HepG2 (cell line): ENCODE data around the gene CDK14. TPM values are rescaled to one million over a fixed set of nuclear protein-coding genes. Genes with fewer than 3 reads are reported as not detected.

Experiments
- ATAC-seq: fragments of 200-7000 bp; cut with Tn5 transposase; 3 replicates; pipeline ENCODE4 v1.9.1; 2020; ENCODE audit warnings: mild to moderate bottlenecking, moderate library complexity
- BruUV-seq: library from RNA; stranded (reverse); fragments of 400-500 nt; replicated peaks from 2 replicates; lab custom pipeline; 2021; lab: Mats Ljungman, UMichigan
- CTCF ChIA-PET: fragments of 300-600 bp; formaldehyde crosslinking; extraction: SDS; loops from one replicate; lab custom pipeline; 2021; ENCODE audit warnings: low total read pairs, inconsistent platforms, low intra/inter-chr PET ratio; lab: Yijun Ruan, JAX
- POLR2A ChIA-PET: fragments of 350-600 bp; sonication (Branson Sonifier 250); formaldehyde crosslinking; loops from one replicate; lab custom pipeline; 2020; ENCODE audit warnings: antibody characterized with exemption, inconsistent platforms; lab: Yijun Ruan, JAX
- DNase-seq: peaks from one replicate; pipeline ENCODE4 v3.0.0-alpha.2; 2015; ENCODE audit warnings: low spot score
- FAIRE-seq: peaks from 3 replicates; lab custom pipeline; 2011; peaks lifted over from hg19 to GRCh38; lab: Jason Lieb, UNC
- H2AFZ ChIP-seq: one replicate; pipeline ENCODE4 v1.6.1; 2011; ENCODE audit warnings: low read length, inconsistent platforms
- H3K27ac ChIP-seq: fragments of 300-600 bp; 3 replicates; pipeline ENCODE4 v1.8.0; 2011; ENCODE audit warnings: mixed run types, mild to moderate bottlenecking, mixed read lengths, low read length, inconsistent platforms; ENCODE audit not compliant: insufficient read depth; ENCODE audit errors: extremely low read length
- H3K27me3 ChIP-seq, 2 experiments: fragments of 200-600 bp in 1 of 2; 2 replicates in 1 of 2; 3 replicates in 1 of 2; pipeline versions ENCODE4 v1.6.0 to v1.8.0; 2011; ENCODE audit warnings: low read length in 2 of 2, mild to moderate bottlenecking in 2 of 2, moderate library complexity in 2 of 2, inconsistent platforms in 1 of 2; ENCODE audit not compliant: insufficient read depth in 2 of 2, control insufficient read depth in 1 of 2
- H3K36me3 ChIP-seq, 2 experiments: fragments of 200-600 bp in 1 of 2; replicated peaks in 1 of 2; 2 replicates in 1 of 2; 3 replicates in 1 of 2; pipeline versions ENCODE4 v1.5.1 to v1.8.0; 2011; ENCODE audit warnings: low read length in 2 of 2, inconsistent platforms in 1 of 2; ENCODE audit not compliant: insufficient read depth in 2 of 2, control insufficient read depth in 1 of 2
- H3K4me1 ChIP-seq: 2 replicates; pipeline ENCODE4 v1.5.1; 2012; ENCODE audit warnings: low read length, inconsistent platforms; ENCODE audit not compliant: insufficient read depth
- H3K4me2 ChIP-seq: 2 replicates; pipeline ENCODE4 v1.6.0; 2011; ENCODE audit warnings: low read depth, low read length, inconsistent platforms
- H3K4me3 ChIP-seq, 3 experiments: fragments of 200-600 bp in 1 of 3; sonication (generic), shearing (Covaris generic) in 1 of 3; replicated peaks in 1 of 3; 2 replicates each; pipeline ENCODE4 v1.5.1; 2011 to 2016; ENCODE audit warnings: low read length in 3 of 3, inconsistent platforms in 2 of 3, low read depth in 2 of 3, mild to moderate bottlenecking in 2 of 3, control low read depth in 1 of 3, mixed read lengths in 1 of 3; ENCODE audit not compliant: insufficient read depth in 1 of 3
- H3K79me2 ChIP-seq: one replicate; pipeline ENCODE4 v1.6.1; 2011; ENCODE audit warnings: low read length, inconsistent platforms; ENCODE audit not compliant: insufficient read depth
- H3K9ac ChIP-seq: 2 replicates; pipeline ENCODE4 v1.6.0; 2011; ENCODE audit warnings: mild to moderate bottlenecking, low read depth, low read length, inconsistent platforms; ENCODE audit not compliant: insufficient read depth
- H3K9me3 ChIP-seq: 2 replicates; pipeline ENCODE4 v1.5.1; 2012; ENCODE audit warnings: mild to moderate bottlenecking, low read length
- H4K20me1 ChIP-seq: 2 replicates; pipeline ENCODE4 v1.6.0; 2011; ENCODE audit warnings: inconsistent platforms, mild to moderate bottlenecking, low read length, moderate library complexity; ENCODE audit not compliant: insufficient read depth
- ADNP ChIP-seq: sonication (generic); formaldehyde crosslinking; IDR thresholded peaks from 2 replicates; pipeline ENCODE4 v1.4.0; 2020; ENCODE audit warnings: missing genetic modification reagents
- CENPT ChIP-seq: sonication (generic); formaldehyde crosslinking; IDR thresholded peaks from 2 replicates; pipeline ENCODE4 v1.8.0; 2022; ENCODE audit warnings: low read depth, mild to moderate bottlenecking, moderate library complexity, missing genetic modification reagents
- CHD4 ChIP-seq: fragments of 200-600 bp; sonication (generic); IDR thresholded peaks from 2 replicates; pipeline ENCODE4 v1.7.0; 2017; ENCODE audit warnings: mild to moderate bottlenecking, low read length, borderline replicate concordance
- GFI1 ChIP-seq: sonication (generic); formaldehyde crosslinking; IDR thresholded peaks from 2 replicates; pipeline ENCODE4 v1.5.0; 2020; ENCODE audit warnings: missing genetic modification reagents, mild to moderate bottlenecking, borderline replicate concordance
- HOXD1 ChIP-seq: sonication (generic); formaldehyde crosslinking; IDR thresholded peaks from 2 replicates; pipeline ENCODE4 v1.5.0; 2020; ENCODE audit warnings: missing genetic modification reagents
- KLF13 ChIP-seq: sonication (generic); formaldehyde crosslinking; IDR thresholded peaks from 2 replicates; pipeline ENCODE4 v1.4.0; 2020; ENCODE audit warnings: mild to moderate bottlenecking, missing genetic modification reagents
- MAFK ChIP-seq, 2 experiments: IDR thresholded peaks in 1 of 2; conservative IDR thresholded peaks in 1 of 2; 2 replicates each; pipeline ENCODE4 v1.6.1; 2011; ENCODE audit warnings: improper control_type of control experiment in 2 of 2, low read length in 2 of 2
- SP4 ChIP-seq: sonication (generic); formaldehyde crosslinking; IDR thresholded peaks from 2 replicates; pipeline ENCODE4 v1.8.1; 2023; ENCODE audit warnings: mild to moderate bottlenecking, missing genetic modification reagents
- YY1 ChIP-seq: IDR thresholded peaks from 2 replicates; pipeline ENCODE4 v1.6.1; 2011; ENCODE audit warnings: low read length, low read depth, moderate library complexity, mild to moderate bottlenecking; ENCODE audit not compliant: insufficient read depth, insufficient replicate concordance
- ZNF160 ChIP-seq: sonication (generic); formaldehyde crosslinking; IDR thresholded peaks from 2 replicates; pipeline ENCODE4 v1.8.0; 2022; ENCODE audit warnings: mild to moderate bottlenecking, inconsistent platforms, missing genetic modification reagents
- ZNF329 ChIP-seq: sonication (generic); formaldehyde crosslinking; IDR thresholded peaks from 2 replicates; pipeline ENCODE4 v1.9.0; 2021; ENCODE audit warnings: low read depth, mild to moderate bottlenecking, missing genetic modification reagents
- ZNF432 ChIP-seq: sonication (generic); formaldehyde crosslinking; IDR thresholded peaks from 2 replicates; pipeline ENCODE4 v1.5.0; 2020; ENCODE audit warnings: missing genetic modification reagents, mild to moderate bottlenecking, borderline replicate concordance
- ZNF83 ChIP-seq: sonication (generic); formaldehyde crosslinking; IDR thresholded peaks from 2 replicates; pipeline ENCODE4 v1.4.0; 2020; ENCODE audit warnings: missing genetic modification reagents, mild to moderate bottlenecking, borderline replicate concordance
- WGBS: methylation state at CpG from one replicate; pipeline ENCODE4 v1.1.6; 2017; ENCODE audit warnings: low lambda C conversion rate; 5-methylcytosine and 5-hydroxymethylcytosine counted together
- in situ Hi-C: cut with HindIII; loops from 2 replicates; pipeline ENCODE4 v1.10.0; 2017; ENCODE audit warnings: low pct_unique_long_range_greater_than_20kb; ENCODE audit not compliant: extremely low pct_ligation_motif_present
- intact Hi-C: fragments of 100-400 bp; cut with micrococcal nuclease; formaldehyde crosslinking; loops from one replicate; pipeline ENCODE4 v1.10.0; 2022; ENCODE audit not compliant: unreplicated experiment
- polyA plus RNA-seq, 8 experiments: library from polyadenylated mRNA; depleted of rRNA in 3 of 8; stranded (reverse) in 7 of 8; unstranded in 1 of 8; fragments of >200 nt; fragmentation: Illumina TruSeq in 4 of 8; extraction: Trizol in 4 of 8; gene quantifications; 2 replicates each; pipeline versions ENCODE4 v1.2.1 to v1.2.3, GENCODE V29; 2011 to 2016; ENCODE audit warnings: low read depth in 4 of 8, missing spikeins in 1 of 8, mixed read lengths in 1 of 8; ENCODE audit not compliant: insufficient read depth in 1 of 8
- total RNA-seq, 5 experiments: library from RNA; depleted of rRNA; stranded (reverse); fragments of >200 nt; fragmentation: Illumina TruSeq; extraction: Trizol; gene quantifications; 2 replicates each; pipeline ENCODE4 v1.2.3, GENCODE V29; 2016; ENCODE audit warnings: low read depth in 1 of 5
- TF ChIP-seq, protein P1 (sequence below): sonication (generic); formaldehyde crosslinking; IDR thresholded peaks from 2 replicates; pipeline ENCODE4 v1.8.0; 2022; ENCODE audit warnings: mild to moderate bottlenecking, missing genetic modification reagents
- TF ChIP-seq, protein P2 (sequence below): sonication (generic); formaldehyde crosslinking; conservative IDR thresholded peaks from 2 replicates; pipeline ENCODE4 v1.4.0; 2020; ENCODE audit warnings: missing genetic modification reagents
- TF ChIP-seq, protein P3 (sequence below): IDR thresholded peaks from 2 replicates; pipeline ENCODE4 v1.6.1; 2012; ENCODE audit warnings: low read depth, low read length, improper control_type of control experiment

CDK14 gene
- total and polyA plus RNA-seq, 2 of the 13 experiments (the other 11 are each of a cell fraction or from before 2014, with no cell fraction given): 0.26 to 0.71 TPM

DNA sequence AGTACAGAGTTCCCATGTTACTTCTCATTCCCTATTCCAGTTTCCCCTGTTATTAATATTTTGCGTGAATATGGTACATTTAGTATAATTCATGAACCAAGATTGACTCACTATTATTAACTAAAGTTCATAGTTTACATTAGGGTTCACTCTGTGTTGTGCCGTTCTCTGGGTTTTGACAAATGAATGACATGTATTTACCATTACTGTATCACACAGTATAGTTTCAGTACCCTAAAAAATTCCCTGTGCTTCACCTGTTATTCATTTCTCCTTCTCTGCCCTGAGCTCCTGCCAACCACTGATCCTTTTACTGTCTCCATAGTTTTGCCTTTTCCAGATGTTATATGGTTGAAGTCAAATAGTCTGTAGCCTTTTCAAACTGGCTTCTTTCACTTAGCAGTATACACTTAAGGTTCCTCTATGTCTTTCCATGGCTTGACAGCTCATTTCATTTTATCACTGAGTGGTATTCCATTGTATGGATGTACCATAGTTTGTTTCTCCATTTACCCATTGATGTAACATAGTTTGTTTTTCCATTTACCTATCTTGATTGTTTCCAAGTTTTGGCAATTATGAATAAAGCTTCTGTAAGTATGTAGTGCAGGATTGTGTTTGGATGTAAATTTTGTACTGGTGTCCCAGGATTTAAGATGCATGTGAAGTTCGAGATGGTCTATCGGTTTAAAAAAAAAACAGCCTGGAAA lies 58.8 kb downstream of the CDK14 start (continued):
- TF ChIP-seq, protein P1, sequence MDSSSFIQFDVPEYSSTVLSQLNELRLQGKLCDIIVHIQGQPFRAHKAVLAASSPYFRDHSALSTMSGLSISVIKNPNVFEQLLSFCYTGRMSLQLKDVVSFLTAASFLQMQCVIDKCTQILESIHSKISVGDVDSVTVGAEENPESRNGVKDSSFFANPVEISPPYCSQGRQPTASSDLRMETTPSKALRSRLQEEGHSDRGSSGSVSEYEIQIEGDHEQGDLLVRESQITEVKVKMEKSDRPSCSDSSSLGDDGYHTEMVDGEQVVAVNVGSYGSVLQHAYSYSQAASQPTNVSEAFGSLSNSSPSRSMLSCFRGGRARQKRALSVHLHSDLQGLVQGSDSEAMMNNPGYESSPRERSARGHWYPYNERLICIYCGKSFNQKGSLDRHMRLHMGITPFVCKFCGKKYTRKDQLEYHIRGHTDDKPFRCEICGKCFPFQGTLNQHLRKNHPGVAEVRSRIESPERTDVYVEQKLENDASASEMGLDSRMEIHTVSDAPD: no peak
- TF ChIP-seq GFI1 (CRISPR knock-in tag) (no peak), ZNF432 (CRISPR knock-in tag) (no peak), ZNF160 (no peak), ZNF329 (no peak), CHD4 (no peak), ADNP (CRISPR knock-in tag) (no peak), SP4 (CRISPR knock-in tag) (no peak), KLF13 (CRISPR knock-in tag) (no peak)
- TF ChIP-seq, all 625 proteins: peak for 0

DNA sequence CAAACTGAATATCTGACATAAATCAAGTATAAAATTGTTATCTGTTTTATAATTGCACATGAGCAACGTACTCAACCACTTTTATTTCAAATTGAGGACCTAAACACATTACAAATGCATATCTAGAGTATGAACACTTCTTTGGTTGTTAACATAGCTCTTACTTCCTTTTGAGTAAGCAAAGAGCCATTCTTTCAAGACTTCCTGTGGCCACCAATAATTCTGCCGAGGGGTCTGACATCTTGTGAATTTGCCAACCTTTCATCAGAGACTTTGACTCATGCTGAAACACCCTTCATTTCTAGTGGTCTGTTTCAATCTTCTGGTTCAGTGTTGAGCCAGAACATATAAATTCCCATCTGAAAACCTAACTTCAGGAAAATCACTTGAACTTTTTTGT lies 59.4 kb downstream of the CDK14 start:
- no TSS peak for BruUV-seq
- Histone ChIP-seq H3K79me2 (no peaks in the 10 kb centered on the region), H3K27ac (no peak overlapping the region), H3K4me2 (no peak overlapping the region), H3K4me1 (no peaks in the 10 kb centered on the region), H3K27me3 (no peaks in the 10 kb centered on the region), H3K9ac (no peak overlapping the region), H3K9me3 (no peaks in the 10 kb centered on the region), H2AFZ (no peak overlapping the region), H3K4me3 (no peak overlapping the region), H3K36me3 (no peaks in the 10 kb centered on the region), H4K20me1 (no peaks in the 10 kb centered on the region)
- ATAC-seq: no peak
- in situ Hi-C loops: no loop called here
- POLR2A ChIA-PET: no interaction called here
- CTCF ChIA-PET: no interaction called here
- no peak for DNase-seq
- 13% methylated on average over 2 of the region's 2 CpGs for WGBS
- no peak for FAIRE-seq
- intact Hi-C loops: no loop called here
- TF ChIP-seq MAFK (conservative IDR thresholded peaks at IDR 0.05 in 1 of 2, IDR thresholded peaks at IDR 0.05 in 1 of 2; ENCODE audit: low read length in 2 of 2): no peak
- TF ChIP-seq, protein P2, sequence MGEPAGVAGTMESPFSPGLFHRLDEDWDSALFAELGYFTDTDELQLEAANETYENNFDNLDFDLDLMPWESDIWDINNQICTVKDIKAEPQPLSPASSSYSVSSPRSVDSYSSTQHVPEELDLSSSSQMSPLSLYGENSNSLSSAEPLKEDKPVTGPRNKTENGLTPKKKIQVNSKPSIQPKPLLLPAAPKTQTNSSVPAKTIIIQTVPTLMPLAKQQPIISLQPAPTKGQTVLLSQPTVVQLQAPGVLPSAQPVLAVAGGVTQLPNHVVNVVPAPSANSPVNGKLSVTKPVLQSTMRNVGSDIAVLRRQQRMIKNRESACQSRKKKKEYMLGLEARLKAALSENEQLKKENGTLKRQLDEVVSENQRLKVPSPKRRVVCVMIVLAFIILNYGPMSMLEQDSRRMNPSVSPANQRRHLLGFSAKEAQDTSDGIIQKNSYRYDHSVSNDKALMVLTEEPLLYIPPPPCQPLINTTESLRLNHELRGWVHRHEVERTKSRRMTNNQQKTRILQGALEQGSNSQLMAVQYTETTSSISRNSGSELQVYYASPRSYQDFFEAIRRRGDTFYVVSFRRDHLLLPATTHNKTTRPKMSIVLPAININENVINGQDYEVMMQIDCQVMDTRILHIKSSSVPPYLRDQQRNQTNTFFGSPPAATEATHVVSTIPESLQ: no peak
- TF ChIP-seq, protein P3, sequence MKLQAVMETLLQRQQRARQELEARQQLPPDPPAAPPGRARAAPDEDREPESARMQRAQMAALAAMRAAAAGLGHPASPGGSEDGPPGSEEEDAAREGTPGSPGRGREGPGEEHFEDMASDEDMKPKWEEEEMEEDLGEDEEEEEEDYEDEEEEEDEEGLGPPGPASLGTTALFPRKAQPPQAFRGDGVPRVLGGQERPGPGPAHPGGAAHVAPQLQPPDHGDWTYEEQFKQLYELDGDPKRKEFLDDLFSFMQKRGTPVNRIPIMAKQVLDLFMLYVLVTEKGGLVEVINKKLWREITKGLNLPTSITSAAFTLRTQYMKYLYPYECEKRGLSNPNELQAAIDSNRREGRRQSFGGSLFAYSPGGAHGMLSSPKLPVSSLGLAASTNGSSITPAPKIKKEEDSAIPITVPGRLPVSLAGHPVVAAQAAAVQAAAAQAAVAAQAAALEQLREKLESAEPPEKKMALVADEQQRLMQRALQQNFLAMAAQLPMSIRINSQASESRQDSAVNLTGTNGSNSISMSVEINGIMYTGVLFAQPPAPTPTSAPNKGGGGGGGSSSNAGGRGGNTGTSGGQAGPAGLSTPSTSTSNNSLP: no peak
- no peak for TF ChIP-seq YY1
- TF ChIP-seq HOXD1 (CRISPR knock-in tag): no peak
- no peak for TF ChIP-seq CENPT (CRISPR knock-in tag)
- no peak for TF ChIP-seq ZNF83 (CRISPR knock-in tag)
